HG02938 (cell line): ENCODE measurements around the gene PROM2.
"Not testable (repeated sequence)": the region's sequence is repeated elsewhere in the genome, so short reads cannot be mapped to it uniquely, and the experiment has no call there.

Experiments
- ATAC-seq: cut with Tn5 transposase; IDR thresholded peaks from one replicate; pipeline ENCODE4 v1.9.1; 2021; ENCODE audit warnings: mild to moderate bottlenecking, moderate library complexity; ENCODE audit not compliant: unreplicated experiment

Gene PROM2, protein sequence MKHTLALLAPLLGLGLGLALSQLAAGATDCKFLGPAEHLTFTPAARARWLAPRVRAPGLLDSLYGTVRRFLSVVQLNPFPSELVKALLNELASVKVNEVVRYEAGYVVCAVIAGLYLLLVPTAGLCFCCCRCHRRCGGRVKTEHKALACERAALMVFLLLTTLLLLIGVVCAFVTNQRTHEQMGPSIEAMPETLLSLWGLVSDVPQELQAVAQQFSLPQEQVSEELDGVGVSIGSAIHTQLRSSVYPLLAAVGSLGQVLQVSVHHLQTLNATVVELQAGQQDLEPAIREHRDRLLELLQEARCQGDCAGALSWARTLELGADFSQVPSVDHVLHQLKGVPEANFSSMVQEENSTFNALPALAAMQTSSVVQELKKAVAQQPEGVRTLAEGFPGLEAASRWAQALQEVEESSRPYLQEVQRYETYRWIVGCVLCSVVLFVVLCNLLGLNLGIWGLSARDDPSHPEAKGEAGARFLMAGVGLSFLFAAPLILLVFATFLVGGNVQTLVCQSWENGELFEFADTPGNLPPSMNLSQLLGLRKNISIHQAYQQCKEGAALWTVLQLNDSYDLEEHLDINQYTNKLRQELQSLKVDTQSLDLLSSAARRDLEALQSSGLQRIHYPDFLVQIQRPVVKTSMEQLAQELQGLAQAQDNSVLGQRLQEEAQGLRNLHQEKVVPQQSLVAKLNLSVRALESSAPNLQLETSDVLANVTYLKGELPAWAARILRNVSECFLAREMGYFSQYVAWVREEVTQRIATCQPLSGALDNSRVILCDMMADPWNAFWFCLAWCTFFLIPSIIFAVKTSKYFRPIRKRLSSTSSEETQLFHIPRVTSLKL

DNA sequence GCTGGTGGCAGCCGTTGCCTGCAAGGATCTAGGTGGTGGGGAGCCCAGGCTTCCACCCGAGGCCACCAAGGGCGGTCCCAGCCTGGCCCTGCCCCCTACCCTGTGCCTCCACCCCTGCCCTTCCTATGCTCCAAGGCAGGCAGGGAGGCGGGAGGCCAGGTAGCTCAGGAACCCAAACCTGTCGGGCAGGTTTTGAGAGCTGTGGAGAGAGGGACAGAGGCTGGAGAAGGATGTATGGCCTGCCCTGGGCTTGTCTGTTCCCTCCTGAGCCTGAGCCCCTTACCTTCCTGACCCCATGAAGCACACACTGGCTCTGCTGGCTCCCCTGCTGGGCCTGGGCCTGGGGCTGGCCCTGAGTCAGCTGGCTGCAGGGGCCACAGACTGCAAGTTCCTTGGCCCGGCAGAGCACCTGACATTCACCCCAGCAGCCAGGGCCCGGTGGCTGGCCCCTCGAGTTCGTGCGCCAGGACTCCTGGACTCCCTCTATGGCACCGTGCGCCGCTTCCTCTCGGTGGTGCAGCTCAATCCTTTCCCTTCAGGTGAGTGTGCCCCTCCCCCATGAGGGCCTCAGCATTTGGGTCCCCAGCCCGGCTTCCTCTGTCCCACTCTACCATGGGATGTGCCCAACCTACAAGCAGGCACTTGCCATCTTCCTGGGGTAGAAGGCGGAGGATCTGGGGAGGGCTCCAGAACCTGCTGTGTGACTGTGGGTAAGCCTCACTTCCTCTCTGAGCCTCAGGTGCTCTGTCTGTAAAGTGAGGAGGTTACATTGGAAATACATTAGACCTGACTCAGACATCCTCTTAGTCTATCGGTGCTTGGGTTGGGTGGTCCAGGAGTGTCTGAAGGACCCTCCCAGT is at the start of gene PROM2:
TSS of gene PROM2 (plus strand) at position 159 of the 860 bp plus-strand sequence. CDS start at position 296, 137 bp downstream.
- ATAC-seq = no peak

DNA sequence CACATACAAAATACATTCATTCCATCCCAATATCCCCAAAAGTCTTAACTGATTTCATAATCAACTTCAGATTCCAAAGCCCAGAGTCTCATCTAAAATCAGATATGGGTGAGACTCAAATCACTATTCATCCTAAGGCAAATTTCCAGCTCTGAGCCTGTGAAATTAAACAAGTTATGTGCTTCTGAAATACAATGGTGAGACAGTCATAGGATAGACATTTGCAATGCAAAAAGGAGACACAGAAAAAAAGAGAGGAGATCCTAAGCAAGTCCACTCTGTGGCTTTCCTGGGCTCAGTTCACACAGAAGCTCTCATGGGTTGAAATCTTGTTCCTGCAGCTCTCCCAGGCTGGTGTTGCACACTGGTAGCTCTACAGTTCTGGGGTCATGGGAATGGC is 48.6 kb upstream of the PROM2 start:
- ATAC-seq = no peak

DNA sequence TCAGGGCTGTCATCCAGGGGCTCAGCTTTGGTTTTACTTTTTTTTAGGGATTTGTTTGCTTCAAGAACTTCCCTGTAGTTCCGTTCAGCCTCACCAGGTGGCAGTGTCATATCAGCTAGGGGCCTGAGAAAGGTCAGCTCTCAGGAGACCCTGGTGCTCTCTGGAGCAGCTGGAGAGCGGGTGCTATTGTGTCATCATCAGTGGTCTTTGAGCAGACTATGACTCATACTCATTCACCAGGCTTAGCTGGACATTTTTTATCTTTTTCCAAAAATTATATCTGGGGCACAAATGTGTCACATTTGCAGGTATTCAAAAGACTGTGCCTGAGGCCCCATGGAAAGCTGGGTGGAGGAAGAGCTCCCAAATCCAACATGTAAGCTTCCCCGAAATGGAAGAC is 42.5 kb upstream of the PROM2 start:
- ATAC-seq = no peak

DNA sequence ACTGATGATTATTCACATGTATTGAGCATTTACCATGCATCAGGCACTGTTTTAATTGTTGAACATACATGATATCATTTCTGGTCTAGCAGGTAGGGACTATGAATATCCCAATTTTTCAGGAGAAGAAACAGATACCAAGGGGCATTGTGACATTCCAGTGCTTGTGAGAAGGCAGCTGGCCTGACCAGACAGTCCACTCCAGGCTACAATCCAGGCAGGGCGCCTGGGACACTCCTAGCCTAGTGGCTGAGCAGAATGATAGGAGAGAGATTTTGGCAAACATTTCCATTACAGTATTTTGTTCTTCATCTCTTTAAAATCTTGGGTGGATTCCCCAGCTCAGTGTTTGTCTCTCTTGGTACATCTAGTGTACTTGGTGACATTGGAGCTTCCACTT is 42.0 kb upstream of the PROM2 start:
- ATAC-seq = no peak

DNA sequence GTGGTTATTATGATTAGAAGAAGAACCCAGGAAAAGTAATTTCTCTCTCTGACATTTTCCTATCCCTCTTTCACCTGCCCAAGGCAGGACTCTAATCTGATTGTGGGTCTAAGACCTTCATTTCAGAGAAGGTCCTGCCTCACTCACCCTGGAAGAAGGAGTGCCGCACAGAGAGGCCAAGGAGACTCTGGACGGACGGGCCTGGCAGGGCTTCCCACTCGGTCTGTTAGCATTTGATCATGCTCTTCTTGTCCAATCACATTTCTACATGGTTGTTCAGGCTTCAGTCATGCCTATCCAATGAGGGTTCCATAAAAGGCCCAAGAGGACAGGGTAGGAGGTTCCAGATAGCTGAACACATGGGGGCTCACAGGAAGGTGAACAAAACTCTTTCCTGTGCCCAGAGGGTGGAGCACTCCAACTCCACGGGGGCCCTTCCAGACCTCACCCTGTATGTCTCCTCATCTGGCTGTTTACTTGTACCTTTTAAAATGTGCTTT is 39.9 kb upstream of the PROM2 start:
- ATAC-seq = no peak

DNA sequence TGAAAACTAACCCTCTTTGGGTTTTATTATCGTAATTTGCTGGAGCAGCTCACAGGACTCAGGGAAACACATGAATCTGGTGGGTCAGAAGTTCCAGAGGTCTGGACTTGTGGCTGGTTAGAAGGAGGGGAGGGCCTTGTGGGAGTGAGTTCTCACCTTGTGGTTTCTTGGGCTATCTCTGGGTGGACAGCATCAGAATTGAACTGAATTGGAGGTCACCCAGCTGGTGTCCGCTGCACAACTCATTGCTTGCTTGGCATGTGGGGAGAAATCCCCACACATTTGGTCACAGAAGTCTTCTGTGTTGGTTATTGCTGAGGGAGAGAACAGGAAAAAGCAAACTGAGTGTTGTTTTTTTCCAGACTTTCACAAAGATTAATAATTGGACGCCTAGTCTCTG is 39.4 kb upstream of the PROM2 start:
- no peak for ATAC-seq

DNA sequence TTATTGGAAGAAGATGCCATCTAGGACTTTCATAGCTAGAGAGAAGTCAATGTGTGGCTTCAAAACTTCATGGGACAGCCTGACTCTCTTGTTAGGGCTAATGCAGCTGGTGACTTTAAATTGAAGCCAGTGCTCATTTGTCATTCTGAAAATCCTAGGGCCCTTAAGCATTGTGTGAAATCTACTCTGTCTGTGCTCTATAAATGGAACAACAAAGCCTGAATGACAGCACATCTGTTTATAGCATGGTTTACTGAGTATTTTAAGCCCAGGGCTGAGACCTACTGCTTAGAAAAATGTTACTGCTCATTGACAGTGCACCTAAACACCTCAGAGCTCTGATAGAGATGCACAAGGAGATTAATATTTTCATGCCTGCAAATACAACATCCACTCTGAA is 36.1 kb upstream of the PROM2 start:
- no peak for ATAC-seq

DNA sequence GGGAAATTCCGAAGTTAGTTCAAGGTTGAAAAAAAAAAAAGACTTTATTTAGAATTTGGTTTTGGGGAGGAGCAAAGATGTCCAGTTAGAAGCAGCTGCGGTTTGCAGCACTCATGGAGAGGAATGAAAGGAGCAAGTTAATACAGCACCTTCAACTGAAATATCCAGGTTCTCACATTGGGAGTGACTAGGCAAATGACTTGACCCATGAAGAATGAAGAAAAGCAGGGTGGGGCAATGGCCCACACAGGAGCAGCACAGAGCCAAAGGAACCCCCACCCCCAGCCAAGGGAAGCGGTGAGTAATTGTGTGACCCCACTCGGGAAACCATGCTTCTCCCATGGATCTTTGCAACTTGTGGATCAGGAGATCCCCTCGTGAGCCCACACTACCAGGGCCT is 34.2 kb upstream of the PROM2 start:
- ATAC-seq = no peak

DNA sequence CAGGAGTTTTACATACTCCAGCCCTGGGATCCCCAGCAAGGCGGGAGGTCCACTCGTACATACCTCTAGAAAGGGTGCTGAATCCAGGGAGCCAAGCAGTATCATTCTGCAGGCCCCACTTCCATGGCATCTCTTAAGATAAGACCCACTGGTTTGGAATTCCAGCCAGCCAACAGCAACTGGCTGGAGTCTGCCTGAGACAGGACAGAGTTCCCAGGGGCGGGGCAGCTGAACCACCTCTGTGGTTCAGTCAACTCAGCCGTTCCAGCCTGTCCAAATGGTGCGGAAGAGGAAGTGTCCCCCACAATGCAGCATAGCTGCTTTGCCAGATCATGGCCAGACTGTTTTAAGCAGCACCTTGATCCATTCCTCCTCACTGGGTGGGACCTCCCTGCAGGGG is 33.7 kb upstream of the PROM2 start:
- no peak for ATAC-seq

DNA sequence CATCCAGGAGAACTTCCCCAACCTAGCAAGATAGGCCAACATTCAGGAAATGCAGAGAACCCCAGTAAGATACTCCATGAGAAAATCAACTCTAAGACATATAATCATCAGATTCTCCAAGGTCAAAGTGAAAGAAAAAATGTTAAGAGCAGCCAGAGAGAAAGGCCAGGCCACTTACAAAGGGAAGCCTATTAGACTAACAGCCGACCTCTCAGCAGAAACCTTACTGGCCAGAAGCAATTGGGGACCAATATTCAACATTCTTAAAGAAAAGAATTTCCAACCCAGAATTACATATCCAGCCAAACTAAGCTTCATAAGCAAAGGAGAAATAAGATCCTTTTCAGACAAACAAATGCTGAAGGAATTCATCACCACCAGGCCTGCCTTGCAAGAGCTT is 32.2 kb upstream of the PROM2 start:
- ATAC-seq = not testable (repeated sequence)

DNA sequence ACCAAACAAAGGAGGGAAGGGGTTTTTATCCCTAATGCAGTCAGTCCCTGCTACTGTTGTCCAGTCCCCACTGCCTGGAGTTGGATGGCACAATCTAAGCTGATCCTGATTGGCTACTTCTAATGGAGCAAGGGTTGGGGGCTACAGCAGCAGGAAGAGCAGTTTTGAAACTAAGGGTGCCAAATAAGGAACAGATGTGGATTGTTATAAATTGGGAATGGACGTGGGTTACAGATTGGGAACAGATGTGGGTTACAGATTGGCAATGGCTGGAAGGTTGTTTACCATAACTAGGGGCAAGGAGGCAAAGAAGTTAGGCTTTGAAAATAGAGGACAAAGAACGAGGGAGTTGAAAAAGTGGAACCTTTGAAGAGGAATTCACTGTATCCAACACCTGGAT is 16.0 kb upstream of the PROM2 start:
- no peak for ATAC-seq

DNA sequence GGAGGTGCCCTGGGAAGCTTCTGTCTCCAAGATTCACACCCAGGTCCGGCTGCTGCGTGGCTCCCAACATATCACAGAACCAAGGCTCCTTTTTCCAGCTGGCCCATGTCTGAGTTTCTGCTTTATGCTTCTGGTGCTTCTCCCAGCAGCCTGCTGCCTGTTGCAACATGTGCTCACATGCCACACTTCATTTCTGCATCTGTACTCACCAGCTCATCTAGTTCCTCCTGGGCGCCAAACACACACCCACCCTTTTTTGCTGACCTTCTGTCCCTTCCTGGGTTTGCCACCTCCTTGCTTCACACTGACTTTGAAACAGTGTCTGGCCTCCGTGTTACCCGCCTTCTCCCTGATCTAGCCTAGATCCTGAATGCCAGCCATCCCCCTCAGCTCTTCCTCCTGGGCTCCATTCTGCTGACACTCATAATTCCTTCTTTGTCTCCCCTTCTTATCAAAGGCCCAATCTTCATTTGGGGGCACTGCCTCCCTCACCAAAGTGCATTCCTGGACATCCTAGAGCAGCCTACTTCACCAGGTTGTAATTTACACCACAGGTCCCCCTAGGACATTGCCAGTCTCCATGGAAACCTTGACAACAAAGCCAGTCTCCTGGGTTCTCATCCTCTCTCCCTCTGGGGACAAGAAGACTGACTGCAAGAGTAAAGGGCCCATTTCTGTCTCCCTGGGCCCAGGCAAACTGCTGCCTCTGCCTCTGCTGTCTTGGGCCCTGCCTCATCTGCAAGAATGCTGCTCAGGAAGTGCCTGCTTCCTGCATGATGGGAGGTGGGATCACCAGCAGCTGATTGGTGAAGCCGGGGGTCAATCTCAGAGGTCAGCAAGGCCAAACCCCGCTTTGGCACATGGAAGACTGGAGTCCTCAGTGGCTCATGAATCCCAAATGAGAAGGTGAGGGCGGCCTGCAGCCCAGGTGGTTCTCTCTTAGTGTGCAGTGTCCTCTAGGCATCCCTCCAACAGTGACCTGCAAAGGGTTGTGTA is 13.9 kb upstream of the PROM2 start:
- ATAC-seq = no peak

DNA sequence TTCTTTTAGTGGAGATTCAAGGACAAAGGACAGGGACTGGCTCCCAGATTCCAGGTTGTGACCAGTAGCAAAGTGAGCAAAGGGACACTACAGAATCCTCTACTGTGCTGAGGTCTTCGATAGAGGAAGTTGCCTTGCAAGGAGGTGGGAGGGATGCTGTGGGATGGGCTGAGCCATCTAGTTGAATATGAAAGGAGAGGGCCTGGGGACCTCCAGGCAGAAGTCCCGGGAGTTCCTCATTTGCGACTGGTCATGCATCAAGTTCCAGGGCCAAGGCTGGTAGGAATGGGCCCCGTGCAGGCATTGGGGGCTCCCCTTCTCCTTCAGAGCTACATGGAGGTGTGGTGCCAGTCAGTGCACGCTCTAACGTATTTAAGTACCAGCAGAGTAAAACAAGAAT is 12.6 kb upstream of the PROM2 start:
- no peak for ATAC-seq

DNA sequence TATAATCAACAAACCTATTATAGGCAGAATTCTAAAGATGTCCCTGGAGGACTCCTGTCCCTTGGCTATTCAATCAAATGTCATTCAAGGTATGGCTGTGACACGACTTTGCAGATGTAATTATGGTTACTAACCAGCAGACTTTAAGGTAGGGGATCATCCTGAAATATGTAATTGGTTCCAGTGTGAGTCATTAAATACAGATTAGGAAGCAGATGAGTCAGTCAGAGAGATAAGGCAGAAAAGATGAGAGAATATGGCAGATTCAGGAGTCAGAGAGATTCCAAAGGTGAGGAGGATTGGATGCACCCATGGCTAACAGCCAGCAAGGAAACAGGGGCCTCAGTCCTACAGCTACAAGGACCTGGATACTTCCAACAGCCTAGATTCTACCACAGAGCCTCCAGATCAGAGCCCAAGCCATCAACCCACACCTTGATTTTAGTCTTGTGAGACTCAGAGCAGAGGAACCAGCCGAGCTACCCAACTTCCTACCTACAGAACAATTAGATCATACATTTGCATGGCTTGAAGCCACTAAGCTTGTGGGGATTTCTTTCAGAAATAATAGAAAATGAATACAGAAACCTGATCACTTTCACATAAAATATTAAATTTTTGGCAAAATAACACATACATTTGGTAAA is 11.2 kb upstream of the PROM2 start:
- no peak for ATAC-seq

DNA sequence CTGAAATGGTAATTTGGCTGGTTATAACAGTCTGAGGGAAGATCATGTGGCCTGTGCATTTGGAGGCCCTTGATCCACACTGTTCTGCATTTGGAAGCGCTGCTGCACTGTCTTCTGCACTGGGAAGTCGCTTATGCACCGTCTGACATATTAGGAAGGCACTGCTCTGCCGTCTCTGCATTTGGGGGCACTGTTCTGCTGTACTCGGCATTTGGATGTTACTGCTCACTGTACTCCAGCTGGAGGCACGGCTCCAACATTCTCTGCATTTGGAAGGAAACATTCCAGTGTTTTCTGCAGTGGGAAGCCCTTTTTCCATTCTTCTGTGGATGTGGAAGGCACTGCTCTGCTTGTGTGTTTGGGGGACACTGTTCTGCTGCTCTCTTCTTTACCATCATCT is 9.6 kb upstream of the PROM2 start:
- no peak for ATAC-seq

DNA sequence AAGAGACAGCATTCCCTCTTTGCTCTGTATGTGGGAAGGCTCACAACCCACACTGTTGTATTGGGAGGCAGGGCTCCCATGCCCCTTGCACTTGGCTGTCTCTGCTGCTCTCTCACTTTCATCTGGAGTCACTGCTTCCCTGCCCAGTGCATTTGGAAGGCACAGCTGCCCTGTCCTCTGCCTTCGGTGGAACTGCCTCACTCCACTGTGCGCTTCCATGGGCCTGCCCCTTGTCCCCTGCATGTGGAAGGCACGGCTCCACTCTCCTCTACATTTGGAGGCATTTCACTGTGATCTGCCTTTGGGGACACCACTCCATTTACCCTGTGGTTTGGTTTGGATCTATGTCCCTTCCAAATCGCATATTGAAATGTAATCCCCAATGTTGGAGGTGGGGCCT is 9.1 kb upstream of the PROM2 start:
- ATAC-seq = no peak

DNA sequence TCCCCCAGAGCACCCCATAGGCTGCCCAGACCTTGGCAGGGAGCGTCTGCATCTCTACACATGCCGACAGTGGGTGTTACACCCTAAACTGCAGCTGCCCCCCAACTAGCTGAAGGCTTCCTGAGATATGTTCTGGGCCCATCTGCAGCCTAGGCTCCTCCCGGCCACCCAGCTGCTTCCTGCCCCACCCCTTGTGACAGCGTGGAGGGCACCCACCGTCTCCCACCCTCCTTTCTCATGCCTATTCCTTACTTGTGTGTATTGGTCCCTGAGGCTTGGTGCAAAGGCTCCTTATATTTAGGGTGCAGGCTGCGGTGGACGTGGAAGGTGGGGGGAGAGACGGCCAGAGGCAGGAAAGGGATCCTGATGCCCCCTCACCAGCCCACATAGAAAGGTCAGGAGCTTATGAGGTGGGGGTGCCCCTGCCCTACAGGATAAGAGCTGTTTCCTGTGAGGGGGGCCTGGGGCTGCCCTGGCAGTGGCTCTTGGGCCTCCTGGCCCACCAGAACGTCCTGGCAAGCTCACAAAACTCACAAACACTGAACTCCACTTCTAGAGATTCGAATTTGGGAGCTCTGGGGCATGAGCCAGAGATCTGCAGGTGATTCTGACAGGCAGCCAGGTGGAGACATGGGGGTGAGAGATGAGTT is 7.3 kb upstream of the PROM2 start:
- no peak for ATAC-seq

DNA sequence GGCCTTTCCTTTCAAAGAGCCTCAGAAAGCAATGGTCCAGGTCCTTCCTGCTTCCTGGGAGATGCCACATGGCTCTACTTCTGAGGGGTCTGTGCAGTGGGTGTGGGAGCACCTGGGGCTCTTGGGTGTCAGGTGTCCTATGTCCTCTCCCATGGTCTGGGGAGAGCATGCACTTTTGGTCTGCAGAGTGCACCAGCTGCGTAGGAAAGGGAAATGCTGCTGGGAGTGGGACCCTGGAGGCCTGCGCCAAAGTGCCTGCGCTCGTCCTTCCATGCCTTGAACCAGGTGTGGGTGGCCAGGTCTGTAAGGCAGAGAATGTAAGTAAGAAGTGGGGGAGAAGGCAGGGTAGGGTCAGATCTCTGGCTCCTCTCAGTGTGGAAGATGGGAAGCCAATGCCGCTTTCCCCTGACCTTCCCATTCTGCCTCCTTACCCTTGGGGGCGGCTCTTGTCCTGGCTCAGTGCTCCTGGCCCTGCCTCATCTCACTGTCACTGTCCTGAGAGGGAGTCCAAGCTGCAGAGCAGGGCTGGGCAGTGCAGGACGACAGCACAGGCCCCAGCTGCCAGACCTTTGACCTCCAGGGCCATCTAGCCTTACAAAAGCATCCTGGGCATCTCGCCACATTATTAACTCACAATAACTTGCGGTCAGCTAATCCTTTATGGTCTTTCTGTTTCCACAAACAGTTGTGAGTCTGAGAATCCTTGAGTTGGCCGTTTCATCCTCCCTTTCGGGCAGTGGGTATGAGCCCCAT is 6.6 kb upstream of the PROM2 start:
- ATAC-seq = no peak
